OCI-LY3 (cell line): ENCODE results near the gene QSOX2.

ENCODE experiments used
- H2AFZ ChIP-seq: fragments of 200-600, 300-600 bp; shearing (Covaris generic); 2 replicates; pipeline ENCODE4 v1.6.0; 2014; ENCODE audit warnings: antibody characterized with exemption, low read depth, low read length
- H3K27ac ChIP-seq: fragments of 200-600, 300-600 bp; sonication (generic); 2 replicates; pipeline ENCODE4 v1.5.1; 2014; ENCODE audit warnings: mild to moderate bottlenecking, low read length, moderate library complexity, mixed read lengths
- H3K27me3 ChIP-seq: fragments of 200-600, 300-600 bp; sonication (generic); 2 replicates; pipeline ENCODE4 v1.6.1; 2014; ENCODE audit warnings: low read depth, low read length, mixed read lengths
- H3K36me3 ChIP-seq: fragments of 200-600, 300-600 bp; sonication (generic); replicated peaks from 2 replicates; pipeline ENCODE3; 2014; ENCODE audit warnings: low read depth, low read length, mixed read lengths
- H3K4me1 ChIP-seq: fragments of 300-600, 200-600 bp; sonication (generic); 2 replicates; pipeline ENCODE4 v1.6.1; 2014; ENCODE audit warnings: low read length, mixed read lengths
- H3K4me2 ChIP-seq: fragments of 200-600, 300-600 bp; sonication (generic); 2 replicates; pipeline ENCODE4 v1.6.1; 2014; ENCODE audit warnings: low read length, mixed read lengths
- H3K4me3 ChIP-seq: fragments of 300-600, 200-600 bp; sonication (generic); 2 replicates; pipeline ENCODE4 v1.5.1; 2014; ENCODE audit warnings: antibody characterized with exemption, mild to moderate bottlenecking, low read length, moderate library complexity
- H3K79me2 ChIP-seq: fragments of 300-600, 200-600 bp; shearing (Covaris generic); 2 replicates; pipeline ENCODE4 v1.6.1; 2014; ENCODE audit warnings: mild to moderate bottlenecking, low read length, mixed read lengths
- H3K9ac ChIP-seq: fragments of 300-600, 200-600 bp; shearing (Covaris generic); 2 replicates; pipeline ENCODE4 v1.6.0; 2014; ENCODE audit warnings: mild to moderate bottlenecking, low read length, moderate library complexity
- H3K9me3 ChIP-seq: fragments of 200-600, 300-600 bp; shearing (Covaris generic); 2 replicates; pipeline ENCODE4 v1.6.1; 2014; ENCODE audit warnings: low read length, mixed read lengths; ENCODE audit not compliant: insufficient read depth
- H4K20me1 ChIP-seq: fragments of 200-600, 300-600 bp; sonication (generic); 2 replicates; pipeline ENCODE4 v1.6.1; 2016; ENCODE audit warnings: low read length, mixed read lengths; ENCODE audit not compliant: insufficient read depth
- CTCF ChIP-seq: fragments of 200-600, 300-600 bp; sonication (generic); IDR thresholded peaks from 2 replicates; pipeline ENCODE4 v1.5.1; 2014; ENCODE audit warnings: antibody characterized with exemption, low read length, low read depth
- EZH2phosphoT487 ChIP-seq: fragments of 200-600 bp; shearing (Covaris generic); IDR thresholded peaks from 2 replicates; pipeline ENCODE4 v1.6.1; 2018; ENCODE audit warnings: antibody characterized with exemption, mixed run types, low read depth

QSOX2 gene

GRCh38 chr9:136277746-136278145 lies 32.1 kb upstream of the QSOX2 start:
- no peak for TF ChIP-seq EZH2phosphoT487
- no peak; the same call in 1 of the 2 replicates for TF ChIP-seq CTCF
- H3K9me3 ChIP-seq, result no peaks in the 10 kb centered on the region
- no peaks in the 10 kb centered on the region for H3K4me1 ChIP-seq
- H3K4me3 ChIP-seq, result no peak overlapping the region
- no peaks in the 10 kb centered on the region for H3K79me2 ChIP-seq
- H3K27ac ChIP-seq, result no peak overlapping the region
- H3K27me3 ChIP-seq, result peaks cover 13% of the 10 kb centered on the region; the same call in 1 of the 2 replicates
- no peak overlapping the region for H2AFZ ChIP-seq
- H3K36me3 ChIP-seq, result no peaks in the 10 kb centered on the region
- H3K9ac ChIP-seq, result no peak overlapping the region
- no peak overlapping the region for H3K4me2 ChIP-seq
- no peaks in the 10 kb centered on the region for H4K20me1 ChIP-seq

- no peak for TF ChIP-seq CTCF
- TF ChIP-seq EZH2phosphoT487, result no peak
- Histone ChIP-seq H3K79me2 (no peaks in the 10 kb centered on the region), H3K27ac (no peak overlapping the region), H3K4me1 (no peaks in the 10 kb centered on the region), H2AFZ (no peak overlapping the region), H3K4me3 (no peak overlapping the region), H3K4me2 (no peak overlapping the region), H3K36me3 (no peaks in the 10 kb centered on the region), H4K20me1 (no peaks in the 10 kb centered on the region), H3K27me3 (peaks cover 15% of the 10 kb centered on the region), H3K9ac (no peak overlapping the region), H3K9me3 (no peaks in the 10 kb centered on the region)
Measured at GRCh38 chr9:136276716-136277115, 31.1 kb upstream of the QSOX2 start.

GRCh38 chr9:136275655-136276429 lies 30.2 kb upstream of the QSOX2 start:
- H3K9ac ChIP-seq, result no peak overlapping the region
- TF ChIP-seq CTCF (no peak), EZH2phosphoT487 (no peak)
- H3K79me2 ChIP-seq, result no peaks in the 10 kb centered on the region
- no peak overlapping the region for H3K4me3 ChIP-seq
- no peak overlapping the region for H2AFZ ChIP-seq
- H3K27ac ChIP-seq, result no peak overlapping the region
- no peaks in the 10 kb centered on the region for H4K20me1 ChIP-seq
- H3K4me2 ChIP-seq, result no peak overlapping the region
- no peaks in the 10 kb centered on the region for H3K36me3 ChIP-seq
- peaks cover 15% of the 10 kb centered on the region for H3K27me3 ChIP-seq
- no peaks in the 10 kb centered on the region for H3K9me3 ChIP-seq
- H3K4me1 ChIP-seq, result no peaks in the 10 kb centered on the region

GRCh38 chr9:136274786-136275654 lies 29.4 kb upstream of the QSOX2 start:
- Histone ChIP-seq H3K9me3 (no peaks in the 10 kb centered on the region), H4K20me1 (no peaks in the 10 kb centered on the region), H3K79me2 (no peaks in the 10 kb centered on the region), H3K36me3 (no peaks in the 10 kb centered on the region), H2AFZ (no peak overlapping the region), H3K4me1 (no peaks in the 10 kb centered on the region), H3K27me3 (peaks cover 15% of the 10 kb centered on the region), H3K27ac (no peak overlapping the region), H3K9ac (no peak overlapping the region), H3K4me3 (no peak overlapping the region), H3K4me2 (no peak overlapping the region)
- TF ChIP-seq EZH2phosphoT487, result no peak
- TF ChIP-seq CTCF, result no peak
